Activated CD4-positive, CD25-positive, alpha-beta regulatory T cell (primary cell): ENCODE results near the gene GRAMD2B.
A peak's percentile ranks its signal among the peaks of the same experiment; 100 is the strongest.
"Not testable (repeated sequence)": the region's sequence is repeated elsewhere in the genome, so short reads cannot be mapped to it uniquely, and the experiment has no call there.

Source experiments
- DNase-seq, 4 experiments: peaks; one replicate each; lab custom pipeline; 2025; lab: John Stamatoyannopoulos, UW

Gene GRAMD2B

DNA sequence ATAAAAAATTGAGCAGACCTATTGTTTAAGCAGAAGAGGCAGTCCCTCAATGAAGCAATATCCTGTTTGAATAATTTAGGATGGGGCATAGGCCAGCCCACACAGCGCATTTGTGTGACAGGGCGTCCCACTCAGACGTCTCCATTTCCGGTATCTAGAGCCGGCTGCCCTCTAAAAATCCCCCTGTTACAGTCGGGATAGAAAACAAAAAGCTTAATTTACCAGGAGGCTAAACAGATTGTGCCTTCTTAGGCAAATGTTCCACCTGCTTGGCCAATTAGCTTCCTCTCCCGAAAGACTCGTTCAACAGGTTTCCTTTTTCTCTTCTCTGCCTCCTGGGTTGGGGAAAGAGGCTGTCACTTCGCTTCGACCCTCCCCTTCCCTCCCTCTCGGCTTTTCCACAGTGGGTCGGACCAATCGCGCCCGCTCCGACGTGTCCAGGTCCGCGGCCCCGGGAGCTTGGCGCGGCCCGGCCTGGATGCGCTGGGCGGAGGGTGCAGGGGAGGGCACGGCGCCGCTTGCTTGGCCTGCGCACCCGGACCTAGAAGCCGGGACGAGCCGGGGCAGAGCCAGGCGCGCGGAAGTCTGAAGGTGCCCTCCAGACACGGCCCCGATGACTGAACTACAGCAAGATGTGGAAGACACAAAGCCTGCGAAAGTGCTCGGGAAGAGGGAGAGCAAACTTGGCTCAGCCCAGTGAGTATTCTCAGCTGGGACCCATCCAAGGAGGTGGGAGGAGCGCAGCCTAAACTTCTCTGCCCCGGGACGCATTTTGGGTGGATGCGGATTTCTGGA, at the start of gene GRAMD2B:
TSS of gene GRAMD2B (plus strand) at position 416 of the 795 bp plus-strand sequence. CDS start at position 614, 198 bp downstream.
- DNase-seq = peak; percentile 13 to 32 (median 28)

- DNase-seq = no peak
Measured at GRCh38 chr5:126374109-126374416, 49.1 kb upstream of the GRAMD2B start.

DNA sequence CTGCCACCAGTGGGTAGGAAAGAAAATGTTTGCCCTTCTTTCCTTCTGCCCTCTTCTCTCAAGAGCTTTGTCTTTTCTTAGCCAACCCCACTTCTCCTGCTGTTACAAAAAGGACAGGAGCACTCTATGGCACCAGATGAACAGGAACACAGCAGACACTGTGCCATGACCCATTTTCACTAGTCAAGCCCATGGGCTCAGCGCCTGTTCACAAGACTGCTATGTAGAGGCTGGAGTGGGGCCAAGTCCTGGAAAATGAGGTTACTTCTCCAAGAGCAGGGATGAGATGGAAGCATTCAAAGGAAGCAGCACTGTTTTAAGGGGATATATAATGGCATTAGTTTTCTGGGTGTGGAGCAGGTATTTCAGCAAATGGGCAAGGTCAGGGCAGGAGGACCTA, 46.8 kb upstream of the GRAMD2B start:
- no peak for DNase-seq

DNA sequence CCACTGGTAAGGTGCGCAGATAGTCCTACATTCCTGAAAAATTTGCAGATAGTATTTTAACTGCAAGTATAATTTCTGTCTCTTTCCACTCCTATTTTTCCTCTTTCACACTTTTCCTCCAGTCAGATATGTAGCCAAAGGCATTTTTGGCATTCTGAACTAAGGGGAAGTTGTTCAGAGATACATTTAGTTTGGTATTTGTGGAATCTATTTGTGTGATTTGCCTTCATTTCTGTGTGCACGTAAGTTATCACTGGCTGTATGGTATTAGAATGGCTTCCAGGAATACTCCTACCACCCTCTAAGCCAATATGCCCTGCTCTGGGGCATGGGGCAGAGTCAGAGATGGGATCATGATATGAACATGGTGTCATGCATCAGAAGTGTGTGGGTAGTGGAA, 45.8 kb upstream of the GRAMD2B start:
- DNase-seq = no peak

- not testable (repeated sequence) for DNase-seq
Measured at GRCh38 chr5:126380316-126380715, 42.9 kb upstream of the GRAMD2B start.

DNA sequence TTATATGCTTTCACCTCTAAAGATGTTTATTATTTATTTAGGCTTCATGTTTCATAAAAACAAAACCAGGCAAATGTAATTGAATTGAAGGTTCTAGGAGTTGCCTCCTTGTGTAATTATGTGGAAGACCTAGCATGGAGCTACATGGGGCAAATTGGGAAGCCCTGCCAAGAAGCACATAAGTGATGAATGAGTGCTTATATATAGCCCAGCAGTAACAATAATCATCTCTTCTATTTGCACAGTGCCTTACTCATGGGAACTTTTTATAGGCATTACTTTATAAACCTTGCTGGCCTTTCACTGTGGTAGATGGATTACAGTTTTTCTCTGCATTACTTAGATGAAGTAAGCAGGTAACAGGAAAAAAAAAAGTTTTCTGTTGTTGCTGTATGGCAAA, 40.0 kb upstream of the GRAMD2B start:
- DNase-seq = no peak

DNA sequence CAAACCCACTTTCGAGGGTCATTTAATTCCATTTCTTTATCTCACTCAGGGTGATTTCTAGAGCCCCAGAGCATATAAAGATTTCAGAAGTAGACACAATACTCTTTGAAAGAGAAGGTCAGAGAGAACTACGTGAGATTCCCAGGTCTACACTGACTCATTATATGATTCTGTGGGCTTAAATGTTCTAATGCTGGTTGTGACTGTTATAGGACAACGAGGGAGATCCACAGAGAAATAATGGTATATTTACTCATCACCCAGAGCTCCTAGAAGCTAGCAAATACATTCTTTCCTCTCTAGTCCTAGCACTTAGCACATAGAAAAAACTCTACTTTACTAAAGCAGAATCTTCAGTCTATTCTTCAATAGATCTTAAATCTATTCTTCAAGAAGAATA, 39.4 kb upstream of the GRAMD2B start:
- DNase-seq = no peak

DNA sequence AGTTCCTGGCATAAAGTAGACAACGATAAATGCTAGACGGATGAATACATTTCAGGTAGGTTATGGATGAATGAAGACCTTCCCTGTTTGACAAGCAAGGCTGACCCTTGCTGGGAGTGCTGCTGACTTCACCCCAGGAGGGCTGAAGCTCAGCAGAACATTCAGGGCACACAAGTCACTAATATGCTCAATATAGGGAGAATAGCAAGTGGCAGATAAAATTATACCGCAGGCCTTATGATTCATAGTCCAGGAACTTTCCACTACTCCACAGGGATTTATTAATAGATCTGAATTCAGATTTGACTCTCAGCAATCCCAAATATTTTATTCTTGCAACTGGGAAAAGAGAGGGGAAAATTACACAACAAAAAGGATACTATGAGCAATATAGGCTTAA, 38.2 kb upstream of the GRAMD2B start:
- DNase-seq = no peak

GRCh38 chr5:126385524-126386502, 37.4 kb upstream of the GRAMD2B start:
- DNase-seq = no peak

DNA sequence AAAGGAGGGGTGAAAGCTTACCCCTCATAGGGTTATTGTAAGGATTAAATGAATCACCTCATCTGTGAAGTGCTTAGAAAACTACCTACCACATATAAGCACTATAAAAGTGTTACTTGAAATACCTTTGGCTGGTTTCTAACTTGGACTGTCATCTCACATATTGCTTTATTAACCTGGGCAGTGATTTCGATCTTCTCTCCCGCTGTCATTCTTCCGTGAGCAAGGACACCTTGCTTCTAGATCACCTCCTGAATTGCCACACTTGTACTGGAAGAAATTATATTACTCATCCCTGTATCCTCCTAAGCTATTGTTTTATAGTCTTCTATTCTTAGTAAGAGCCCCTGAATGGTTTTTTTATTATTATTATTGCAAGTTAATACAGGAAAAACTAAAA, 34.0 kb upstream of the GRAMD2B start:
- no peak for DNase-seq

DNA sequence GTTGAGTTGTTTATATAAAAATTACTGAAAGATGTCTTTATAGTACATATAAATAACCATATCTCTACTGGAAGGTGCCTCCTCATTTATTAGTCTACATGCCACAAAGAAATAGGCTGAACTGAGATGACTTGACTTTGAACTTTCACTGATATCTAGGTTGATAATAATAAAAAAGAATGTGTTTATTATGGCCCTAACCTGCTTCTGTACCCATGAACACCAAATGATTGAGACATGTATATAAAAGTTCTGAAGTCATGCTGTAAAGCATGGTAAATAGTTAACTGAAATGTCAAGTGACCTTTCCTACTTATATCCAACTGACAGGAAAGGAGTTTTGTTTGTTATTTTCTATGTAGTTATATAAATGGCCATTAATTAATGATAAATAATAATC, 33.2 kb upstream of the GRAMD2B start:
- no peak for DNase-seq

GRCh38 chr5:126391386-126391785, 31.8 kb upstream of the GRAMD2B start:
- no peak for DNase-seq

DNA sequence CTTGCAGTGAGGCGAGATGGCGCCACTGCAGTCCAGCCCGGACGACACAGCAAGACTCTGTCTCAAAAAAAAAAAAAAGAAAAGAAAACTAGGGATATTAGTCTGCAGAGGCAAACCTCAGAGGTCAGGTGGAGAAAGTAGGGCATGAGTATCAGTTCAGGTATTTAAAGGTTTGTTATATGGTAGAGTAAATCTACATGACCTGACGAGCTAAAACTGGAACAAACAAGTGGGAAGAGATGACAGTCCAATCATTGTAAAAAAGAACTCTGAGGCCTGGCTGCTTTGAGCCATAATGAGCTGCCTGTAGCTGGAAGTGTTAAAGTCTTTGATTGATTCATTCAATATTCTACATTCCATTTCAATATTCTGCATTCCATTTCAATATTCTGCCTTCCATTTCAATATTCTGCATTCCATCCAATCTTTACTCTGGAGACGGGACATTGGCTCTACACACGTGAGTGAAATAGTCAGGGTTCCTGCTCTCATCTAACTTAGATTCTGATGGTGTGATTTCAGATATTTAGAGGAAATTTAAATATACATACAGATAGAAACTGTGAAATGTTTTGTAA, 28.9 kb upstream of the GRAMD2B start:
- DNase-seq = no peak

- no peak for DNase-seq
Measured at GRCh38 chr5:126395198-126395597, 28.0 kb upstream of the GRAMD2B start.

DNA sequence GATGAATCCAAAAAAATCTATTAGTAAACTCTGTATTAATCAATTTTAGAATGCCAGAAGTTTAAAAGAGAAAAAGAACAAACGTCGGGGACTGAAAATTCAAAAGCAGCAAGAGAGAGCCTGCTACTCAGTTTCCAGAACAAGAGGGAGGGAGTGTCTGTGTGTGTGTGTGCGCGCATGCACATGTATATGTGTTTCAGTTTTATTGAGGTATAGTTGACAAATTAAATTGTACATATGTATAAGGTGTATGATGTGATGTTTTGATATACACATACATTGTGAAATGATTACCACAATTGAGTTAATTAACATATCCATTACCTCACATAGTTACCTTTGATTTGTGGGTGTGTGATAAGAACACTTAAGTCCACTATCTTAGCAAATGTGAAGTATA, 27.6 kb upstream of the GRAMD2B start:
- no peak for DNase-seq

DNA sequence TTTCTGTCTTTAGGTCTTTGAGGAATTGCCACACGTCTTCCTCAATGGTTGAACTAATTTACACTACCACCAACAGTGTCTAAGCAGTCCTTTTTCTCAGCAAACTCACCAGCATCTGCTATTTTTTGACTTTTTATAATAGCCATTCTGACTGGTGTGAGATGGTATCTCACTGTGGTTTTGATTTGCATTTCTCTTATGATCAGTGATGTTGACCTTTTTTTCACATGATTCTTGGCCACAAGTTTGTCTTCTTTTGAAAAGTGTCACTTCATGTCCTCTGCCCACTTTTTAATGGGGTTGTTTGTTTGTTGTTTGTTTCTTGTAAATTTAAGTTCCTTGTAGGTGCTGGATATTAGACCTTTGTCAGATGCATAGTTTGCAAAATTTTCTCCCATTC, 26.5 kb upstream of the GRAMD2B start:
- not testable (repeated sequence) for DNase-seq

DNA sequence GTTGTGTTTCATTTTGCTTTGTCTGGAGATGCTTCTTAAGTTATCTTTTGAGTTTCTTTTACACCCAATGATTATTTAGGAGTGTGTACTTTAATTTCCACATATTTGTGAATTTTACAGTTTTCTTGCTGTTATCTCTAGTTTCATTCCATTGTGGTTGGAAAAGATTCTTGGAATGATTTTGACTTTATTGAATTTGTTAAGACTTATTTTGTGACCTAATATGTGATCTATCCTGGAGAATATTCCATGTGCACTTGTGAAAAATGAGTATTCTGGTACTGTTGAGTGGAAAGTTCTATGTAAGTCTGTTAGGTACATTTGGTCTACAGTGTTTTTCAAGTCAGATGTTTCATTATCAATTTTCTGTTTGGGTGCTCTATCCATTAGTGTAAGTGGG, 24.4 kb upstream of the GRAMD2B start:
- DNase-seq = no peak

DNA sequence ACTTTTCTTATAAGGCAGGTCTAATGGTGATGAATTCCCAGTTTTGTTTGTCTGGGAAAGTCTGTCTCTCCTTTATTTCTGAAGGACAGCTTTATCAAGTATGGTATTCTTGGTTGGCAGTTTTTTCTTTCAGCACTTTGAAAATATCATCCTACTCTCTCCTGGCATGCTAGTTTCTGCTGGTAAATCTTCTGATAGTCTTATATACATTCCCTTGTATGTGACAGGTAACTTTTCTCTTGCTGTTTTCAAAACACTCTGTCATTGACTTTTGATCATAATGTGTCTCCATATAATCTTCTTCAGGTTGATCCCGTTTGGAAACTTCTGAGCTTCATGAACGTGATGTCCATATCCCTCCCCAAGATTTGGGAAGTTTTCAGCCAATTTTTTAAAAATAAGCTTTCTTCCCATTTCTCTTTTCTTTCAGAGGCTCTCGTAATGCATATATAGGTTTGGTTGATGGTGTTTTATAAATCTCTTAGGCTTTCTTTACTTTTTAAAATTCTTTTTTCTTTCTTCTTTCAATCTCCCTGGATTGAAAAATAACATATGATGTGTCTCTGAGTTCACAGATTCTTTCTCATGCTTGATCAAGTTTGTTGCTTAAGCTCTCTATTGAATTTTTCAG, 22.5 kb upstream of the GRAMD2B start:
- no peak for DNase-seq

- DNase-seq = no peak
Measured at GRCh38 chr5:126402621-126403555, 20.3 kb upstream of the GRAMD2B start.

DNA sequence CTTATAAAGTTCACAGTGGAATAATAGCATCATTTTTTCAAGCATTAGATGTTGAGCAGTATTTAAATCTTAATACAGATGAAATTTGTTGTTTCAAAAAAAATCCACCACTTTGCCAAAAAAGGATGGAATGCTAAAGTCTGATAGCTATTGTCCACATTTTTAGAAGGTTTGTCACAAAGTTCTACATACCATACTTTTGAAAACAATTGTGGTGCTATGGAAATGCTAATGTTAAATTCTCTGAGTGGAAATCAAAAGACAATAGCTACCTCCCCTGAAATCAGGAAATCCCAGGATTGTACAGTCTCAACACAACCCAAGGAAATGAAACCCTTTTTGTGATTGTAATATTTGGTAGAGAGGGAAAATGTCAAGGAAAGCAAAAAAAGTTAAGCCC, 19.3 kb upstream of the GRAMD2B start:
- DNase-seq = no peak

DNA sequence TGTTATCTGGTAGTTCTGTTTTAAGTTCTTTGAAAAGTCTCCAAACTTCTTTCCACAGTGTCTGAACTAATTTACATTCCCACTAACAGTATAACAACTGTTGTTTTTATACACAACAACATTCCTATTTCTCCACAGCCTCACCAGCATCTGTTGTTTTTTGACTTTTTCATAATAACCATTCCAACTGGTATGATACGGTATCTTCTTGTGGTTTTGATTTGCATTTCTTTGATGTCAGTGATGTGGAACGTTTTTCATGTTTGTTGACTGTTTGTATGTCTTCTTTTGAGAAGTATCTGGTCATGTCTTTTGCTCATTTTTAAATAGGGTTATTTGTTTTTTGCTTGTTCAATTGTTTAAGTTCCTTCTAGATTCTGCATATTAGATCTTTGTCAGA, 12.6 kb upstream of the GRAMD2B start:
- no peak for DNase-seq
